ENCODE data around the gene WDR37. TPM values are rescaled to one million over a fixed set of nuclear protein-coding genes. Genes with fewer than 3 reads are reported as not detected.
"Not testable (repeated sequence)": the region's sequence is repeated elsewhere in the genome, so short reads cannot be mapped to it uniquely, and the experiment has no call there.

WDR37 gene
- total and polyA plus RNA-seq, 2 donors (not counting 1 experiment from before 2014, with no cell fraction given) = 17.3 to 33.2 TPM

- Mint-ChIP-seq H3K9me3 (ENCODE audit: insufficient read depth) (no peaks in the 10 kb centered on the region), H3K4me1 (peaks cover 1% of the 10 kb centered on the region), H3K27me3 (peaks cover 10% of the 10 kb centered on the region), H3K27ac (no peak overlapping the region), H3K4me3 (no peak overlapping the region)
- H3K9me3 ChIP-seq (ENCODE audit: control extremely low read depth in 1 of 3, control insufficient read depth in 2 of 3, insufficient read depth in 1 of 3, low read length in 2 of 3) = peaks cover 0 to 4% (median 0%) of the 10 kb centered on the region in 3 donors
- no peaks in the 10 kb centered on the region for H4K20me1 ChIP-seq (ENCODE audit: control insufficient read depth, insufficient read depth, low read length, poor library complexity, severe bottlenecking)
- no peak overlapping the region for H3K4me3 ChIP-seq (ENCODE audit: control extremely low read depth in 1 of 5, extremely low read depth in 1 of 5, insufficient read depth in 1 of 5, low read depth in 2 of 5, low read length in 4 of 5)
- 93% methylated on average over 22 of the region's 25 CpGs for WGBS (ENCODE audit: insufficient coverage)
- H3K79me2 ChIP-seq (ENCODE audit: control insufficient read depth, insufficient read depth, low read length) = no peaks in the 10 kb centered on the region
- H3K27me3 ChIP-seq (replicated peaks in 1 of 4; ENCODE audit: control extremely low read depth in 1 of 4, control insufficient read depth in 3 of 4, insufficient read depth in 4 of 4, low read length in 3 of 4) = no peaks in the 10 kb centered on the region
- POLR2A ChIA-PET = no interaction called here
- ATAC-seq (ENCODE audit: low read depth) = no peak
- intact Hi-C loops (cut with micrococcal nuclease) = no loop called here
- CTCF ChIA-PET = no interaction called here
- no peak overlapping the region for H3K9ac ChIP-seq (ENCODE audit: low read length)
- no peak overlapping the region for H2AFZ ChIP-seq (ENCODE audit: insufficient read depth, low read depth, low read length, poor library complexity, severe bottlenecking)
- H3K36me3 ChIP-seq (replicated peaks in 1 of 2; ENCODE audit: control extremely low read depth in 1 of 2, control insufficient read depth in 1 of 2, extremely low read depth in 1 of 2, insufficient read depth in 2 of 2, low read length in 1 of 2) = no peaks in the 10 kb centered on the region
- no peak for TF ChIP-seq CTCF (IDR thresholded peaks at IDR 0.05)
- no peak for TF ChIP-seq EZH2 (IDR thresholded peaks at IDR 0.05; ENCODE audit: borderline replicate concordance, insufficient read depth, low read depth, low read length, poor library complexity, severe bottlenecking)
- no peak overlapping the region for H3K27ac ChIP-seq (ENCODE audit: low read length in 2 of 2)
- H3K4me2 ChIP-seq (replicated peaks; ENCODE audit: low read depth, low read length, poor library complexity, severe bottlenecking) = no peak overlapping the region
- no peaks in the 10 kb centered on the region for H3K4me1 ChIP-seq (ENCODE audit: control insufficient read depth in 2 of 2, insufficient read depth in 2 of 2, low read length in 2 of 2)
- DNase-seq = no peak
Measured at GRCh38 chr10:1160561-1161314, 104.6 kb downstream of the WDR37 start.

GRCh38 chr10:1161315-1161673, 105.1 kb downstream of the WDR37 start:
- H2AFZ ChIP-seq (ENCODE audit: insufficient read depth, low read depth, low read length, poor library complexity, severe bottlenecking); H3K9ac ChIP-seq (ENCODE audit: low read length); H3K9me3 Mint-ChIP-seq (ENCODE audit: insufficient read depth); intact Hi-C loops (cut with micrococcal nuclease); H3K27ac Mint-ChIP-seq; H3K9me3 ChIP-seq (ENCODE audit: control extremely low read depth in 1 of 3, control insufficient read depth in 2 of 3, insufficient read depth in 1 of 3, low read length in 2 of 3); H3K4me3 ChIP-seq (ENCODE audit: control extremely low read depth in 1 of 5, extremely low read depth in 1 of 5, insufficient read depth in 1 of 5, low read depth in 2 of 5, low read length in 4 of 5); H3K4me1 Mint-ChIP-seq; H3K4me1 ChIP-seq (ENCODE audit: control insufficient read depth in 2 of 2, insufficient read depth in 2 of 2, low read length in 2 of 2); H4K20me1 ChIP-seq (ENCODE audit: control insufficient read depth, insufficient read depth, low read length, poor library complexity, severe bottlenecking); H3K27ac ChIP-seq (ENCODE audit: low read length in 2 of 2); DNase-seq; H3K4me2 ChIP-seq (replicated peaks; ENCODE audit: low read depth, low read length, poor library complexity, severe bottlenecking); H3K79me2 ChIP-seq (ENCODE audit: control insufficient read depth, insufficient read depth, low read length); H3K4me3 Mint-ChIP-seq; H3K27me3 ChIP-seq (replicated peaks in 1 of 4; ENCODE audit: control extremely low read depth in 1 of 4, control insufficient read depth in 3 of 4, insufficient read depth in 4 of 4, low read length in 3 of 4); ATAC-seq (ENCODE audit: low read depth); POLR2A ChIA-PET; H3K36me3 ChIP-seq (replicated peaks in 1 of 2; ENCODE audit: control extremely low read depth in 1 of 2, control insufficient read depth in 1 of 2, extremely low read depth in 1 of 2, insufficient read depth in 2 of 2, low read length in 1 of 2): not testable (repeated sequence)
- WGBS (ENCODE audit: insufficient coverage) = 63% methylated on average over 3 of the region's 5 CpGs
- CTCF ChIA-PET = interaction anchor here (0.6 kb wide), 1 partner anchor 40 kb away, joined by 3 read pairs; no protein-coding TSS in a partner anchor
- H3K27me3 Mint-ChIP-seq = peaks cover 10% of the 10 kb centered on the region

Measured in B cell (primary cell).